PC-9 (cell line): ENCODE data around the gene PON3.

Source experiments
- EZH2 ChIP-seq: fragments of 200-600 bp; sonication (generic); IDR thresholded peaks from 2 replicates; pipeline ENCODE4 v1.8.0; 2017; ENCODE audit warnings: antibody characterized with exemption, low read depth
- TF ChIP-seq, protein P1 (sequence below): fragments of 200-600 bp; sonication (generic); conservative IDR thresholded peaks from 2 replicates; pipeline ENCODE4 v1.6.1; 2017; ENCODE audit warnings: mixed run types, antibody characterized with exemption, mild to moderate bottlenecking, moderate library complexity

DNA sequence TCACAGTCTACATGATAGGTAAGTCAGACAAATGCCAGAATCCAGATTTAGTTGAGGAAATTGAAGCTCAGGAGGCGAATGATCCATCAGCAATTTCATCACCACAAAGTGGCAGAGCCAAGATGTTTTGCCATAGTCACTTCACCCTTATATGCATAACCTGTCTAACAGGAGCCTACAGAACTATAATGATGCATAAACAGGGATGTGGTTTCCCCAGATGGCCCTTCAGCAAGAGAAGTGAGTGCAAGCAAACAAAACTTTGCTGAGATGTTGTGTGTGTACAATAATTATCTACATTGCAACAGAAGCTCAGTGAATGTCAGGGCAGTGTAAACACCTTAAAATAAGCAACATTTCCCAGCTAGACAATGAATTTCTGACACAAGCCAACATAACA is 28.6 kb downstream of the PON3 start:
- TF ChIP-seq, protein P1, sequence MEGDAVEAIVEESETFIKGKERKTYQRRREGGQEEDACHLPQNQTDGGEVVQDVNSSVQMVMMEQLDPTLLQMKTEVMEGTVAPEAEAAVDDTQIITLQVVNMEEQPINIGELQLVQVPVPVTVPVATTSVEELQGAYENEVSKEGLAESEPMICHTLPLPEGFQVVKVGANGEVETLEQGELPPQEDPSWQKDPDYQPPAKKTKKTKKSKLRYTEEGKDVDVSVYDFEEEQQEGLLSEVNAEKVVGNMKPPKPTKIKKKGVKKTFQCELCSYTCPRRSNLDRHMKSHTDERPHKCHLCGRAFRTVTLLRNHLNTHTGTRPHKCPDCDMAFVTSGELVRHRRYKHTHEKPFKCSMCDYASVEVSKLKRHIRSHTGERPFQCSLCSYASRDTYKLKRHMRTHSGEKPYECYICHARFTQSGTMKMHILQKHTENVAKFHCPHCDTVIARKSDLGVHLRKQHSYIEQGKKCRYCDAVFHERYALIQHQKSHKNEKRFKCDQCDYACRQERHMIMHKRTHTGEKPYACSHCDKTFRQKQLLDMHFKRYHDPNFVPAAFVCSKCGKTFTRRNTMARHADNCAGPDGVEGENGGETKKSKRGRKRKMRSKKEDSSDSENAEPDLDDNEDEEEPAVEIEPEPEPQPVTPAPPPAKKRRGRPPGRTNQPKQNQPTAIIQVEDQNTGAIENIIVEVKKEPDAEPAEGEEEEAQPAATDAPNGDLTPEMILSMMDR, result no peak
- TF ChIP-seq EZH2, result no peak
